MCF 10A (cell line): ENCODE measurements around the gene TRAF3IP3. TPM values are rescaled to one million over a fixed set of nuclear protein-coding genes. Genes with fewer than 3 reads are reported as not detected.

Experiments used
- BruUV-seq: library from RNA; stranded (reverse); fragments of 400-500 nt; replicated peaks from 2 replicates; lab custom pipeline; 2021; lab: Mats Ljungman, UMichigan
- CTCF ChIA-PET: fragments of 300-600 bp; sonication (Branson Sonifier 250); formaldehyde crosslinking; extraction: SDS; loops from one replicate; lab custom pipeline; 2021; ENCODE audit warnings: antibody characterized with exemption, inconsistent platforms; lab: Yijun Ruan, JAX
- POLR2A ChIA-PET: fragments of 300-600, 350-650 bp; sonication (Branson Sonifier 250); formaldehyde crosslinking; extraction: SDS; loops from one replicate; lab custom pipeline; 2020; ENCODE audit warnings: antibody characterized with exemption, inconsistent platforms; lab: Yijun Ruan, JAX
- DNase-seq: peaks from one replicate; pipeline ENCODE4 v3.0.0-alpha.2; 2018; ENCODE audit not compliant: unreplicated experiment
- H3K27ac Mint-ChIP-seq: one replicate; pipeline ENCODE4 v1.8.0; 2022; ENCODE audit warnings: mild to moderate bottlenecking, low read depth, mixed read lengths; ENCODE audit not compliant: unreplicated experiment
- H3K27me3 Mint-ChIP-seq: one replicate; pipeline ENCODE4 v1.8.0; 2022; ENCODE audit warnings: mixed read lengths; ENCODE audit not compliant: insufficient read depth, unreplicated experiment
- H3K36me3 Mint-ChIP-seq: one replicate; pipeline ENCODE4 v1.8.0; 2022; ENCODE audit warnings: mild to moderate bottlenecking, moderate library complexity, mixed read lengths; ENCODE audit not compliant: insufficient read depth, unreplicated experiment
- H3K4me1 Mint-ChIP-seq: one replicate; pipeline ENCODE4 v1.8.0; 2022; ENCODE audit warnings: mixed read lengths; ENCODE audit not compliant: insufficient read depth, unreplicated experiment
- H3K4me3 Mint-ChIP-seq: one replicate; pipeline ENCODE4 v1.8.0; 2022; ENCODE audit warnings: mild to moderate bottlenecking, moderate library complexity, mixed read lengths; ENCODE audit not compliant: unreplicated experiment
- H3K9me3 Mint-ChIP-seq: one replicate; pipeline ENCODE4 v1.8.0; 2022; ENCODE audit warnings: mixed read lengths; ENCODE audit not compliant: unreplicated experiment
- CTCF ChIP-seq: fragments of 200-600 bp; IDR thresholded peaks from one replicate; pipeline ENCODE4 v1.8.0; 2022; ENCODE audit warnings: antibody characterized with exemption, mild to moderate bottlenecking; ENCODE audit not compliant: unreplicated experiment
- intact Hi-C: fragments of 100-400 bp; cut with micrococcal nuclease; formaldehyde crosslinking; loops from 2 replicates; pipeline ENCODE4 v1.14.1; 2022
- total RNA-seq: library from RNA; stranded (reverse); gene quantifications from 2 replicates; pipeline ENCODE4 v1.2.3, GENCODE V29; 2022

Gene TRAF3IP3
- total RNA-seq, 1 experiment from 2014 or later = not detected

- BruUV-seq = no TSS peak
- H3K4me1 Mint-ChIP-seq = no peaks in the 10 kb centered on the region
- H3K4me3 Mint-ChIP-seq = no peak overlapping the region
- no peaks in the 10 kb centered on the region for H3K27me3 Mint-ChIP-seq
- TF ChIP-seq CTCF = no peak
- H3K9me3 Mint-ChIP-seq = no peaks in the 10 kb centered on the region
- no peaks in the 10 kb centered on the region for H3K36me3 Mint-ChIP-seq
- intact Hi-C loops = no loop called here
- no peak for DNase-seq
- POLR2A ChIA-PET = interaction anchor here (0.9 to 2.6 kb wide), 5 partner anchors 9 to 146 kb away, joined by 3 to 12 read pairs (median 3); partner anchors contain the start of gene C1orf74
- CTCF ChIA-PET = interaction anchor here (0.8 to 16.7 kb wide), 12 partner anchors 9 to 1844 kb away, joined by 3 to 227 read pairs (median 4); partner anchors contain the start of gene HSD11B1
- H3K27ac Mint-ChIP-seq = no peak overlapping the region
These were observed 27.4 kb upstream of the TRAF3IP3 start for GRCh38 chr1:209728466-209728865.

- Mint-ChIP-seq H3K27me3 (no peaks in the 10 kb centered on the region), H3K4me3 (no peak overlapping the region), H3K4me1 (peaks cover 4% of the 10 kb centered on the region), H3K36me3 (no peaks in the 10 kb centered on the region), H3K27ac (no peak overlapping the region), H3K9me3 (no peaks in the 10 kb centered on the region)
- intact Hi-C loops = no loop called here
- DNase-seq = no peak
- no TSS peak for BruUV-seq
- CTCF ChIA-PET = interaction anchor here (1.2 to 16.7 kb wide), 5 partner anchors 8 to 1845 kb away, joined by 3 to 227 read pairs (median 8); no protein-coding TSS in a partner anchor
- POLR2A ChIA-PET = interaction anchor here (0.6 to 2.6 kb wide), 2 partner anchors 8 to 459 kb away, joined by 6 to 12 read pairs; no protein-coding TSS in a partner anchor
- no peak for TF ChIP-seq CTCF
These were observed 26.4 kb upstream of the TRAF3IP3 start for GRCh38 chr1:209729436-209729835.

- Mint-ChIP-seq H3K27ac (no peak overlapping the region), H3K4me1 (peaks cover 4% of the 10 kb centered on the region), H3K4me3 (no peak overlapping the region), H3K27me3 (no peaks in the 10 kb centered on the region), H3K36me3 (no peaks in the 10 kb centered on the region), H3K9me3 (no peaks in the 10 kb centered on the region)
- ChIA-PET CTCF (interaction anchor here (0.6 to 16.7 kb wide), 3 partner anchors 14 to 153 kb away, joined by 3 to 227 read pairs (median 4); no protein-coding TSS in a partner anchor), POLR2A (no interaction called here)
- intact Hi-C loops = no loop called here
- no peak for DNase-seq
- BruUV-seq = no TSS peak
- no peak for TF ChIP-seq CTCF
These were observed 23.1 kb upstream of the TRAF3IP3 start for GRCh38 chr1:209732725-209733124.

GRCh38 chr1:209733409-209734192 is 22.3 kb upstream of the TRAF3IP3 start:
- H3K9me3 Mint-ChIP-seq = no peaks in the 10 kb centered on the region
- no peak for TF ChIP-seq CTCF
- POLR2A ChIA-PET = interaction anchor here (0.8 to 1.4 kb wide), 3 partner anchors 36 to 136 kb away, joined by 3 to 4 read pairs (median 3); no protein-coding TSS in a partner anchor
- no peak for DNase-seq
- H3K4me3 Mint-ChIP-seq = no peak overlapping the region
- H3K27me3 Mint-ChIP-seq = no peaks in the 10 kb centered on the region
- BruUV-seq = no TSS peak
- H3K27ac Mint-ChIP-seq = no peak overlapping the region
- H3K36me3 Mint-ChIP-seq = no peaks in the 10 kb centered on the region
- H3K4me1 Mint-ChIP-seq = peaks cover 4% of the 10 kb centered on the region
- intact Hi-C loops = no loop called here
- CTCF ChIA-PET = interaction anchor here (0.6 to 16.7 kb wide), 7 partner anchors 9 to 154 kb away, joined by 3 to 227 read pairs (median 4); no protein-coding TSS in a partner anchor
